Liver (tissue), 9 donors: ENCODE measurements around the gene ALOX15. TPM values are rescaled to one million over a fixed set of nuclear protein-coding genes. Genes with fewer than 3 reads are reported as not detected.

Source experiments
- DNase-seq: peaks from one replicate; pipeline ENCODE4 v3.0.0-alpha.2; 2017; ENCODE audit warnings: low spot score
- H3K27ac ChIP-seq, 2 donors: one replicate each; pipeline ENCODE4 v1.7.0; 2013; ENCODE audit warnings: inconsistent platforms in 2 of 2, low read length in 2 of 2, control low read depth in 1 of 2, low read depth in 1 of 2, mild to moderate bottlenecking in 1 of 2
- H3K27me3 ChIP-seq, 4 donors: one replicate each; pipeline versions ENCODE4 v1.6.1 to v1.7.0; 2013; ENCODE audit warnings: low read length in 3 of 4, inconsistent platforms in 1 of 4, mild to moderate bottlenecking in 1 of 4, moderate library complexity in 1 of 4; ENCODE audit not compliant: control insufficient read depth in 4 of 4, insufficient read depth in 4 of 4
- H3K36me3 ChIP-seq, 4 donors: one replicate each; pipeline versions ENCODE4 v1.6.1 to v1.7.0; 2013; ENCODE audit warnings: low read length in 3 of 4, mild to moderate bottlenecking in 3 of 4, low read depth in 1 of 4, moderate library complexity in 1 of 4; ENCODE audit not compliant: control insufficient read depth in 4 of 4, insufficient read depth in 3 of 4
- H3K4me1 ChIP-seq, 4 donors: one replicate each; pipeline versions ENCODE4 v1.6.1 to v1.7.0; 2013; ENCODE audit warnings: low read length in 3 of 4, mild to moderate bottlenecking in 3 of 4, moderate library complexity in 1 of 4; ENCODE audit not compliant: control insufficient read depth in 4 of 4, insufficient read depth in 4 of 4
- H3K4me3 ChIP-seq, 3 donors: one replicate each; pipeline versions ENCODE4 v1.6.1 to v1.7.0; 2013; ENCODE audit warnings: low read length in 3 of 3, control low read depth in 1 of 3, low read depth in 1 of 3, mild to moderate bottlenecking in 1 of 3
- H3K9ac ChIP-seq, 2 donors: one replicate each; pipeline ENCODE4 v1.7.0; 2013; ENCODE audit warnings: low read length in 2 of 2, mild to moderate bottlenecking in 2 of 2, moderate library complexity in 2 of 2, control low read depth in 1 of 2, low read depth in 1 of 2
- H3K9me3 ChIP-seq, 4 donors: one replicate each; pipeline versions ENCODE4 v1.6.1 to v1.7.0; 2013; ENCODE audit warnings: low read length in 3 of 4; ENCODE audit not compliant: control insufficient read depth in 4 of 4
- EGR1 ChIP-seq, 2 donors: IDR thresholded peaks; 2 replicates each; pipeline ENCODE4 v1.6.1; 2016 to 2018; ENCODE audit warnings: antibody characterized with exemption in 2 of 2, low read depth in 2 of 2
- FOXA1 ChIP-seq: IDR thresholded peaks from 2 replicates; pipeline ENCODE4 v1.6.1; 2016; ENCODE audit warnings: antibody characterized with exemption
- FOXA2 ChIP-seq: IDR thresholded peaks from 2 replicates; pipeline ENCODE4 v1.6.1; 2016; ENCODE audit warnings: antibody characterized with exemption
- GABPA ChIP-seq, 2 donors: IDR thresholded peaks in 1 of 2; conservative IDR thresholded peaks in 1 of 2; 2 replicates each; pipeline ENCODE4 v1.6.1; 2016; ENCODE audit warnings: antibody characterized with exemption in 2 of 2, mild to moderate bottlenecking in 1 of 2, moderate library complexity in 1 of 2
- HNF4A ChIP-seq, 2 donors: conservative IDR thresholded peaks; 2 replicates each; pipeline ENCODE4 v1.6.1; 2016; ENCODE audit warnings: antibody characterized with exemption in 2 of 2, mild to moderate bottlenecking in 2 of 2
- HNF4G ChIP-seq: IDR thresholded peaks from 2 replicates; pipeline ENCODE4 v1.6.1; 2016; ENCODE audit warnings: antibody characterized with exemption
- NR2F2 ChIP-seq: IDR thresholded peaks from 2 replicates; pipeline ENCODE4 v1.6.1; 2016; ENCODE audit warnings: antibody characterized with exemption
- RAD21 ChIP-seq, 2 donors: IDR thresholded peaks; 2 replicates each; pipeline ENCODE4 v1.6.1; 2016; ENCODE audit warnings: antibody characterized with exemption in 2 of 2, mild to moderate bottlenecking in 2 of 2
- RXRA ChIP-seq, 2 donors: IDR thresholded peaks; 2 replicates each; pipeline ENCODE4 v1.6.1; 2017 to 2018; ENCODE audit warnings: antibody characterized with exemption in 2 of 2, mild to moderate bottlenecking in 1 of 2
- TAF1 ChIP-seq: conservative IDR thresholded peaks from 2 replicates; pipeline ENCODE4 v1.6.1; 2016; ENCODE audit warnings: antibody characterized with exemption, mild to moderate bottlenecking
- WGBS: extraction: QIAGEN DNeasy Blood & Tissue Kit; methylation state at CpG from one replicate; pipeline ENCODE4 v1.1.7; 2013; 5-methylcytosine and 5-hydroxymethylcytosine counted together
- polyA plus RNA-seq, 2 donors: library from polyadenylated mRNA; stranded (reverse) in 1 of 2; unstranded in 1 of 2; fragments of 200-250 nt in 1 of 2; fragments of >200 nt in 1 of 2; fragmentation: Nextera tagmentation in 1 of 2; extraction: Ambion mirVana in 1 of 2; gene quantifications; one replicate each; pipeline versions ENCODE4 v1.2.1 to v1.2.3, GENCODE V29; 2013 to 2015
- total RNA-seq, 2 donors: library from RNA; depleted of rRNA; stranded (reverse); fragments of >200 nt; gene quantifications; one replicate each; pipeline ENCODE4 v1.2.3, GENCODE V29; 2014
- TF ChIP-seq, protein P1 (sequence below): IDR thresholded peaks from 2 replicates; pipeline ENCODE4 v1.6.1; 2016; ENCODE audit warnings: antibody characterized with exemption
- TF ChIP-seq, protein P2 (sequence below): IDR thresholded peaks from 2 replicates; pipeline ENCODE4 v1.6.1; 2016; ENCODE audit warnings: antibody characterized with exemption
- TF ChIP-seq, protein P3 (sequence below): fragments of 150-350 bp; IDR thresholded peaks from 2 replicates; pipeline ENCODE4 v1.5.1; 2017; ENCODE audit warnings: improper control_type of control experiment, low read depth, low read length; ENCODE audit not compliant: missing input control
- TF ChIP-seq, protein P4 (sequence below): IDR thresholded peaks from 2 replicates; pipeline ENCODE4 v1.6.1; 2016; ENCODE audit warnings: antibody characterized with exemption
- donor health status: healthy.
- donor health status: healthy.
- donor health status: healthy.
- donor health status: healthy.
- donor health status: healthy.

ALOX15 gene
- total and polyA plus RNA-seq, 4 donors: 0.03 to 1.7 TPM; not detected in 2

DNA sequence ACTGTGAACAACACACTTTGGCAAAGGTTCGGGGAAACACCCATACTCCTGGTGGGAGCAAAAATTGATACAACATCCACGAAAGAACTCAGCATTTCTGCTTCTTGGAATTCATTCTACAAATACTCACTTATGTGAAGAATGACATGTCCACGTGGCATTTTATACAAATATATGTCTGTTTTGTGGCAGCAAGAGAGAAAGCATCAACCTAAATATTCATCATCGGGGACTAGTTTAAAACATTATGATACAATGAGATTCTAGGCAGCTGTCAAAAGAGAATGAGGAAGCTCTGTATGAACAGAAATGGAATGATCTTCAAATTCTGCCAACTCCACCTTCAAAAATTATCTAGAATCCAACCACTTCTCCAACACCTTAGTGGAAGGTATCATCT is 25.7 kb upstream of the ALOX15 start:
- no peak overlapping the region for H3K9ac ChIP-seq
- no peak overlapping the region for H3K27ac ChIP-seq
- WGBS: 88% methylated on average over 4 of the region's 4 CpGs
- H3K9me3 ChIP-seq: no peaks in the 10 kb centered on the region
- H3K4me1 ChIP-seq: peaks cover 1 to 15% (median 12%) of the 10 kb centered on the region in 4 donors
- TF ChIP-seq HNF4G (no peak), RXRA (IDR thresholded peaks at IDR 0.05) (no peak), RAD21 (IDR thresholded peaks at IDR 0.05) (no peak), EGR1 (IDR thresholded peaks at IDR 0.05; ENCODE audit: low read depth in 2 of 2) (no peak)
- TF ChIP-seq, protein P1, sequence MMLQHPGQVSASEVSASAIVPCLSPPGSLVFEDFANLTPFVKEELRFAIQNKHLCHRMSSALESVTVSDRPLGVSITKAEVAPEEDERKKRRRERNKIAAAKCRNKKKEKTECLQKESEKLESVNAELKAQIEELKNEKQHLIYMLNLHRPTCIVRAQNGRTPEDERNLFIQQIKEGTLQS: no peak
- TF ChIP-seq, protein P2, sequence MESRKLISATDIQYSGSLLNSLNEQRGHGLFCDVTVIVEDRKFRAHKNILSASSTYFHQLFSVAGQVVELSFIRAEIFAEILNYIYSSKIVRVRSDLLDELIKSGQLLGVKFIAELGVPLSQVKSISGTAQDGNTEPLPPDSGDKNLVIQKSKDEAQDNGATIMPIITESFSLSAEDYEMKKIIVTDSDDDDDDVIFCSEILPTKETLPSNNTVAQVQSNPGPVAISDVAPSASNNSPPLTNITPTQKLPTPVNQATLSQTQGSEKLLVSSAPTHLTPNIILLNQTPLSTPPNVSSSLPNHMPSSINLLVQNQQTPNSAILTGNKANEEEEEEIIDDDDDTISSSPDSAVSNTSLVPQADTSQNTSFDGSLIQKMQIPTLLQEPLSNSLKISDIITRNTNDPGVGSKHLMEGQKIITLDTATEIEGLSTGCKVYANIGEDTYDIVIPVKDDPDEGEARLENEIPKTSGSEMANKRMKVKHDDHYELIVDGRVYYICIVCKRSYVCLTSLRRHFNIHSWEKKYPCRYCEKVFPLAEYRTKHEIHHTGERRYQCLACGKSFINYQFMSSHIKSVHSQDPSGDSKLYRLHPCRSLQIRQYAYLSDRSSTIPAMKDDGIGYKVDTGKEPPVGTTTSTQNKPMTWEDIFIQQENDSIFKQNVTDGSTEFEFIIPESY: no peak
- TF ChIP-seq, protein P3, sequence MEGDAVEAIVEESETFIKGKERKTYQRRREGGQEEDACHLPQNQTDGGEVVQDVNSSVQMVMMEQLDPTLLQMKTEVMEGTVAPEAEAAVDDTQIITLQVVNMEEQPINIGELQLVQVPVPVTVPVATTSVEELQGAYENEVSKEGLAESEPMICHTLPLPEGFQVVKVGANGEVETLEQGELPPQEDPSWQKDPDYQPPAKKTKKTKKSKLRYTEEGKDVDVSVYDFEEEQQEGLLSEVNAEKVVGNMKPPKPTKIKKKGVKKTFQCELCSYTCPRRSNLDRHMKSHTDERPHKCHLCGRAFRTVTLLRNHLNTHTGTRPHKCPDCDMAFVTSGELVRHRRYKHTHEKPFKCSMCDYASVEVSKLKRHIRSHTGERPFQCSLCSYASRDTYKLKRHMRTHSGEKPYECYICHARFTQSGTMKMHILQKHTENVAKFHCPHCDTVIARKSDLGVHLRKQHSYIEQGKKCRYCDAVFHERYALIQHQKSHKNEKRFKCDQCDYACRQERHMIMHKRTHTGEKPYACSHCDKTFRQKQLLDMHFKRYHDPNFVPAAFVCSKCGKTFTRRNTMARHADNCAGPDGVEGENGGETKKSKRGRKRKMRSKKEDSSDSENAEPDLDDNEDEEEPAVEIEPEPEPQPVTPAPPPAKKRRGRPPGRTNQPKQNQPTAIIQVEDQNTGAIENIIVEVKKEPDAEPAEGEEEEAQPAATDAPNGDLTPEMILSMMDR: no peak
- H3K27me3 ChIP-seq: no peaks in the 10 kb centered on the region
- H3K36me3 ChIP-seq: peaks cover 0 to 14% (median 7%) of the 10 kb centered on the region in 4 donors
- no peak for DNase-seq
- H3K4me3 ChIP-seq: no peak overlapping the region

DNA sequence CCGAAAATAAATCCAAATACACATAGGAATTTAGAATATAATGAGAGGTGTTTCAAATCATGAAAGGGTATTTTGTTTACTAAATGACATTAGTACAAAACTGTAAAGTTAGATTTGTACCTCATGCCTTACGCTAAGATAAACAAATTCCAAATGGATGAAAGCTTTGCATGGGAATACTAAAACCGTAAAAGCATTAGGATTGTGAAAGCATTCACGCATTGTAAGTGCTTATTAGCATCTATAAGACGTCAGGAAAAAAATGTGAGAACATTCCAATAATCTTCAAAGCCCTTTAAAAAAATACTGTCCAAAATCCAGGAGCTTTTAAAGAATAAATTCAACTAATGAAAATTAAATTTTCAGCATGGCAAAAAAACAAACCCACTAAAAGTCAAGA is 24.8 kb upstream of the ALOX15 start:
- no peak overlapping the region for H3K4me3 ChIP-seq
- peaks cover 1 to 15% (median 12%) of the 10 kb centered on the region in 4 donors for H3K4me1 ChIP-seq
- no peak overlapping the region for H3K27ac ChIP-seq
- DNase-seq: no peak
- no peak overlapping the region for H3K9ac ChIP-seq
- H3K27me3 ChIP-seq: no peaks in the 10 kb centered on the region
- H3K36me3 ChIP-seq: peaks cover 0 to 7% (median 2%) of the 10 kb centered on the region in 4 donors
- no peak for TF ChIP-seq GABPA (IDR thresholded peaks at IDR 0.05 in 1 of 2, conservative IDR thresholded peaks at IDR 0.05 in 1 of 2)
- no peak for TF ChIP-seq RAD21 (IDR thresholded peaks at IDR 0.05)
- TF ChIP-seq TAF1: no peak
- TF ChIP-seq, protein P1: no peak
- no peak for TF ChIP-seq HNF4A (conservative IDR thresholded peaks at IDR 0.05)
- no peak for TF ChIP-seq HNF4G
- no peak for TF ChIP-seq FOXA1
- TF ChIP-seq, protein P4, sequence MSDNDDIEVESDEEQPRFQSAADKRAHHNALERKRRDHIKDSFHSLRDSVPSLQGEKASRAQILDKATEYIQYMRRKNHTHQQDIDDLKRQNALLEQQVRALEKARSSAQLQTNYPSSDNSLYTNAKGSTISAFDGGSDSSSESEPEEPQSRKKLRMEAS: no peak
- TF ChIP-seq NR2F2: no peak
- TF ChIP-seq, protein P3: no peak
- no peak for TF ChIP-seq FOXA2
- H3K9me3 ChIP-seq: no peaks in the 10 kb centered on the region
- 92% methylated on average over 5 of the region's 5 CpGs for WGBS
